SU-DHL-6 (cell line): ENCODE measurements around the gene BTG4.

ENCODE experiments used
- H2AFZ ChIP-seq: fragments of 200-600 bp; sonication (generic); 2 replicates; pipeline ENCODE4 v1.6.1; 2014; ENCODE audit warnings: low read depth, mild to moderate bottlenecking, moderate library complexity, mixed read lengths, antibody characterized with exemption, low read length; ENCODE audit not compliant: severe bottlenecking
- H3F3A ChIP-seq: fragments of 200-600 bp; shearing (Covaris generic); 2 replicates; pipeline ENCODE4 v1.6.0; 2016; ENCODE audit warnings: antibody characterized with exemption, mild to moderate bottlenecking; ENCODE audit not compliant: insufficient read depth
- H3K27ac ChIP-seq: fragments of 200-600 bp; sonication (generic); 2 replicates; pipeline ENCODE4 v1.5.1; 2016; ENCODE audit warnings: low read depth, mild to moderate bottlenecking, low read length, moderate library complexity, mixed read lengths
- H3K27me3 ChIP-seq: fragments of 200-600 bp; sonication (generic), shearing (Covaris generic); 2 replicates; pipeline ENCODE4 v1.6.0; 2014; ENCODE audit warnings: mild to moderate bottlenecking, low read length
- H3K36me3 ChIP-seq: fragments of 200-600 bp; sonication (generic); 2 replicates; pipeline ENCODE4 v1.6.1; 2014; ENCODE audit warnings: mild to moderate bottlenecking, low read length, mixed read lengths
- H3K4me2 ChIP-seq: fragments of 300-600, 200-600 bp; shearing (Covaris generic), sonication (generic); 2 replicates; pipeline ENCODE4 v1.6.0; 2014; ENCODE audit warnings: low read length, low read depth, mild to moderate bottlenecking; ENCODE audit not compliant: poor library complexity, severe bottlenecking
- H3K4me3 ChIP-seq: fragments of 200-600 bp; sonication (generic); 2 replicates; pipeline ENCODE4 v1.5.1; 2014; ENCODE audit warnings: antibody characterized with exemption, low read length, mild to moderate bottlenecking, mixed read lengths; ENCODE audit not compliant: insufficient read depth, poor library complexity, severe bottlenecking
- H3K79me2 ChIP-seq: fragments of 200-600 bp; sonication (generic); 2 replicates; pipeline ENCODE4 v1.6.1; 2014; ENCODE audit warnings: mild to moderate bottlenecking, low read length, moderate library complexity; ENCODE audit not compliant: insufficient read depth
- H3K9ac ChIP-seq: fragments of 200-600 bp; sonication (generic); 2 replicates; pipeline ENCODE4 v1.7.0; 2014; ENCODE audit warnings: mild to moderate bottlenecking, low read length
- H3K9me2 ChIP-seq: fragments of 200-600 bp; sonication (generic); replicated peaks from 2 replicates; pipeline ENCODE4 v1.6.1; 2014; ENCODE audit warnings: low read length; ENCODE audit not compliant: insufficient read depth
- H3K9me3 ChIP-seq: fragments of 200-600 bp; sonication (generic); 2 replicates; pipeline ENCODE4 v1.6.1; 2014; ENCODE audit warnings: low read length, mixed read lengths; ENCODE audit not compliant: insufficient read depth
- H4K20me1 ChIP-seq: fragments of 200-600 bp; sonication (generic); 2 replicates; pipeline ENCODE4 v1.6.1; 2014; ENCODE audit warnings: low read depth, mild to moderate bottlenecking, antibody characterized with exemption, low read length, moderate library complexity, mixed read lengths
- EZH2phosphoT487 ChIP-seq: fragments of 200-600 bp; sonication (generic), shearing (Covaris generic); conservative IDR thresholded peaks from 2 replicates; pipeline ENCODE4 v1.6.1; 2018; ENCODE audit warnings: mild to moderate bottlenecking, antibody characterized with exemption, low read length, moderate library complexity, mixed read lengths
- TF ChIP-seq, protein P1 (sequence below): fragments of 200-600 bp; sonication (generic); IDR thresholded peaks from one replicate; pipeline ENCODE4 v1.5.1; 2017; ENCODE audit warnings: antibody characterized with exemption, mild to moderate bottlenecking, low read length, moderate library complexity; ENCODE audit not compliant: insufficient read depth, poor library complexity, severe bottlenecking

BTG4 gene

DNA sequence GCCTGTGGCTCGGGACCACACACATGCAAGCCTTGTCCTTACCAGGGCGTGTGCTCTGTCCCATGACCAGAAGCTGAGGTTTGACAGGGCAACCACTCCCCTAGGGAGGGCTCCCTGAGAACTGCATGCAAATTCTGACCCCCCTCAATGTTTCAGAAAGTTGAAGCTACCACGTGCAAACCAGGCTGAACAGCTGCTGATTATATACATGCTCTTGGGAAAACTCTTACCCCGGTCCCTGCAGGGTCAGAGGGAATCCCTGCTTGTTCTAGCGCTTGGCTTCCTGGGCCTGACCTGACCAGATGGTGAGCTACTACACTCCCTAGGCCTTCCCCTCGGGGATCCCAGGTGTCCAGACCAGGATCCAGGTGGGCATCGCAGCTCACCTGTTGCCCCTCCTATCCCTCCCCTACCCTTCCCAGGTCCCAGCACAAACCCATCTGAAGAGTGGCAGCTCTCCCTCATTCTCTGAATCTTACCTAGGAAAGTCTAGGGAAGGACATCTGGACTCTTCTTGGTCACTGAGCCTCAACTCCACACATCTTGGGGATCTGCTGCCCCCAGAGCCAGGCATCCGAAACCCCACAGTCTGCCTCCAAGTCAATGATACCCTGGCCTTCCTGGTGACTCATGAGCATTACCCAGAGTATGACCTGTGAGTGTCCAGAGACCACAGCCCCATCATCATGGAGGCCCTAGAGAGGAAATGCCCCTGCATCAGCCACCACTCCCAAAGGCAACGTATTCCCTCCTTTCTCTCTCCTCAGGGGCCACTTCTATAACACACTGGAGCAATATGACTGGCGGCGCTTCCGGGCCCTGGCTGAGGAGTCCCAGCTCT is 61.5 kb downstream of the BTG4 start:
- Histone ChIP-seq H3K9me3 (no peaks in the 10 kb centered on the region), H3K4me2 (peak overlapping the region; percentile 16), H3K27ac (no peak overlapping the region)

DNA sequence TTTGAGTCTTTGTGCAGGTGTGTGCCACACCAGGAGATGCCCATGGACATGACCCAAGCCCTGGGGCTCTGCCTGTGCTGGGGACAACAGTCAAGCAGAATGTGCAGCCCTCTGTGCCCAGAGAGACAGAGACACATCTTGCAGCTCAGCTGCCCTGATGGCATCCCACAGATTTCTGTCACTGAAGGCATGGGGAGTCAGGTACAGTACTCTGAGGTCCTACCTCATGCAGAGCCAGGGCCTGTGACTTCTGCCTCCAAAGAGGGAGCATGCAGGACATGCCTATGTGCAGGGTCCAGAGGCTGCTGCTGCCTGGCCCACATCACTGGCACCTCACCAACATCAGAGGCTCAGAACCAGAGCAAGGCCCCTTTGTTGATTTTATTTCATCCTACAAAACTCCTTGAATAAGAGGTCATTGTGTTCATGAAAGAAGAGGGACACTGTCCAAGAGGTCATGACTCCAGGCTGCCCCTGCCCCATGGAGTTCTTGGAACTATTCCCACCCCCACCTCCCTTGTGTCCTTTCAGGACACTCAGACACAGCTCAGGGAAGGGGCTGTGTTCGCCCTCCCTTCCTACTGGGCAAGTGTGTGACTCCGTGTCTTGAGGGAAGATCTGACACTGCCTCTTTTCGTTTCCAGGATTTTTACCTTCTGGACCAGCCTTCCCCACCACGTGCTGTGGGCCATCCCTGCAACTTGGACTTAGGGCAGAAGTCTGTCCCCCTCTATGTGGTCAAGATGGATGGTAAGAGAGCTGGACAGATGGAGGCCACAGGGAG is 62.3 kb downstream of the BTG4 start:
- H2AFZ ChIP-seq: no peak overlapping the region
- H3F3A ChIP-seq: peaks cover 5% of the 10 kb centered on the region; the same call in 1 of the 2 replicates
- TF ChIP-seq, protein P1, sequence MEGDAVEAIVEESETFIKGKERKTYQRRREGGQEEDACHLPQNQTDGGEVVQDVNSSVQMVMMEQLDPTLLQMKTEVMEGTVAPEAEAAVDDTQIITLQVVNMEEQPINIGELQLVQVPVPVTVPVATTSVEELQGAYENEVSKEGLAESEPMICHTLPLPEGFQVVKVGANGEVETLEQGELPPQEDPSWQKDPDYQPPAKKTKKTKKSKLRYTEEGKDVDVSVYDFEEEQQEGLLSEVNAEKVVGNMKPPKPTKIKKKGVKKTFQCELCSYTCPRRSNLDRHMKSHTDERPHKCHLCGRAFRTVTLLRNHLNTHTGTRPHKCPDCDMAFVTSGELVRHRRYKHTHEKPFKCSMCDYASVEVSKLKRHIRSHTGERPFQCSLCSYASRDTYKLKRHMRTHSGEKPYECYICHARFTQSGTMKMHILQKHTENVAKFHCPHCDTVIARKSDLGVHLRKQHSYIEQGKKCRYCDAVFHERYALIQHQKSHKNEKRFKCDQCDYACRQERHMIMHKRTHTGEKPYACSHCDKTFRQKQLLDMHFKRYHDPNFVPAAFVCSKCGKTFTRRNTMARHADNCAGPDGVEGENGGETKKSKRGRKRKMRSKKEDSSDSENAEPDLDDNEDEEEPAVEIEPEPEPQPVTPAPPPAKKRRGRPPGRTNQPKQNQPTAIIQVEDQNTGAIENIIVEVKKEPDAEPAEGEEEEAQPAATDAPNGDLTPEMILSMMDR: no peak
- TF ChIP-seq EZH2phosphoT487: no peak
- no peak overlapping the region for H3K4me3 ChIP-seq
- no peaks in the 10 kb centered on the region for H3K79me2 ChIP-seq
- H3K36me3 ChIP-seq: no peaks in the 10 kb centered on the region
- H3K4me2 ChIP-seq: peak overlapping the region; percentile 16
- H3K9ac ChIP-seq: peak overlapping the region; percentile 9; the same call in 1 of the 2 replicates
- H4K20me1 ChIP-seq: no peaks in the 10 kb centered on the region
- H3K27ac ChIP-seq: no peak overlapping the region
- no peaks in the 10 kb centered on the region for H3K9me3 ChIP-seq
- H3K9me2 ChIP-seq: no peaks in the 10 kb centered on the region
- no peaks in the 10 kb centered on the region for H3K27me3 ChIP-seq

More for the DNA sequence above, 61.5 kb downstream of the BTG4 start:
- Histone ChIP-seq H3K9ac (peak overlapping the region; percentile 9; the same call in 1 of the 2 replicates), H3F3A (peaks cover 3% of the 10 kb centered on the region; the same call in 1 of the 2 replicates), H3K27me3 (no peaks in the 10 kb centered on the region), H3K79me2 (no peaks in the 10 kb centered on the region), H3K9me2 (no peaks in the 10 kb centered on the region), H3K36me3 (no peaks in the 10 kb centered on the region), H3K4me3 (no peak overlapping the region), H2AFZ (no peak overlapping the region), H4K20me1 (no peaks in the 10 kb centered on the region)
- TF ChIP-seq, protein P1: no peak
- no peak for TF ChIP-seq EZH2phosphoT487

DNA sequence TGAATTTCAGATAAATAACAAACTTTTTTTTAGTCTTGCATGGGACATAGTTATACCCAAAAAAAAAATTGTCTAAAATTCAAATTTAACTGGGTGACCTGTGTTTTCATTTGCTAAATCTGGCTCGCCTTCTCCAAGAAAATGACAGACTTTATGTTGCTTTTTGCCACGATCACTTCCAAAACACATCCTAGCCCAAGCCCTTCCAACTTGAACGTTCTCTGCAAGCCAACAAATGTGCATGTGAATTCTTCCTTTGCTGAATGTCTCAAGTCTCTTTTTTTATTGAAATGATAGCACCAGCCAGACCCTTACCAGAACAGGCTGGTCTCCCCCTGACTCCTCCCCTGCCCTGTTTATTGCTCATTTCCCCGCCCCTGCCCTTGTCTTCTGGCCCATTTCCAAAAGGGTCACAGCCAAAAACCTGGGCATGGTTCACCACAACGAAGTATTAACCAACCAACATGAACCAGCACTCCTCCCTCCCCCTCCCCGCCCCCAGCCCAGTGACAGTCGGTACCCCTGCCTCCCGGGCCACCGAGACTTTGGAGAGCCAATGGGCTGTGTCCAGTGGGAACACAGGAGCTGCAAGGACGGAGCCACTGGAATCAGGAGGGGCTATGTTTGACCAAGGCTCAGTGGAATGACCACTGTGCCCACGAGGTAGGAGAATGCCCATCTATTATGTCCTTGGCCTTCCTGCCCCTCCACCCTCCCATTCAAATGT is 63.2 kb downstream of the BTG4 start:
- H3K9me3 ChIP-seq: no peaks in the 10 kb centered on the region
- H3K27me3 ChIP-seq: no peaks in the 10 kb centered on the region
- no peak overlapping the region for H3K27ac ChIP-seq
- H3K36me3 ChIP-seq: no peaks in the 10 kb centered on the region
- H3K4me3 ChIP-seq: no peak overlapping the region
- H3K4me2 ChIP-seq: no peak overlapping the region
- TF ChIP-seq EZH2phosphoT487: no peak
- TF ChIP-seq, protein P1: no peak
- H3K9me2 ChIP-seq: no peaks in the 10 kb centered on the region
- no peak overlapping the region for H2AFZ ChIP-seq
- H4K20me1 ChIP-seq: no peaks in the 10 kb centered on the region
- H3K9ac ChIP-seq: no peak overlapping the region
- peaks cover 5% of the 10 kb centered on the region; the same call in 1 of the 2 replicates for H3F3A ChIP-seq
- H3K79me2 ChIP-seq: no peaks in the 10 kb centered on the region
